Hematopoietic multipotent progenitor cell treated with erythropoietin and hydrocortisone succinate and interleukin-3 and kit ligand, for 6 days (in vitro differentiated cells): ENCODE data around the gene TNS4.

Experiments used
- DNase-seq: peaks from one replicate; pipeline ENCODE4 v3.0.0-alpha.2; 2015

TNS4 gene

GRCh38 chr17:40534371-40535189, 33.2 kb upstream of the TNS4 start:
- DNase-seq: no peak

DNA sequence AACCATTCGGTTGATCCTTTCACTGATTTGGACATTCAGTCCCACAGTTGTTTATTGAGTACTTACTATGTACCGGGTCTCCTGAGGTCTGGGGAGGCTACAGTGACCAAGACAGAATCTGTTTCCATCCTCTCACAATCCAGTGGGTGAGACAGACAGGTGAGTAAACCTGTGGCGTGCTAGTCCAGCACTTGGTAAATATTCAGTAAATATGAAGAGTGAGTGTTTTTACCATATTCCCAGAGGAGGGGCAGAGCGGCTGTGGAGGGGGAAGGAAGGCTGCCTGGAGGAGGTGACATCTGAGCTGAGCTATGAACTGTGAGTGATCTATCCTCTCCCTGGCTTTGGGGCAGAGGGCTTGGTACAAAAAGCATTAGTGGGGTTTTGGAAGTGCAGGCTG, 32.5 kb upstream of the TNS4 start:
- DNase-seq: no peak

GRCh38 chr17:40532520-40533253, 31.3 kb upstream of the TNS4 start:
- DNase-seq: no peak

GRCh38 chr17:40531051-40531991, 29.9 kb upstream of the TNS4 start:
- DNase-seq: no peak

DNA sequence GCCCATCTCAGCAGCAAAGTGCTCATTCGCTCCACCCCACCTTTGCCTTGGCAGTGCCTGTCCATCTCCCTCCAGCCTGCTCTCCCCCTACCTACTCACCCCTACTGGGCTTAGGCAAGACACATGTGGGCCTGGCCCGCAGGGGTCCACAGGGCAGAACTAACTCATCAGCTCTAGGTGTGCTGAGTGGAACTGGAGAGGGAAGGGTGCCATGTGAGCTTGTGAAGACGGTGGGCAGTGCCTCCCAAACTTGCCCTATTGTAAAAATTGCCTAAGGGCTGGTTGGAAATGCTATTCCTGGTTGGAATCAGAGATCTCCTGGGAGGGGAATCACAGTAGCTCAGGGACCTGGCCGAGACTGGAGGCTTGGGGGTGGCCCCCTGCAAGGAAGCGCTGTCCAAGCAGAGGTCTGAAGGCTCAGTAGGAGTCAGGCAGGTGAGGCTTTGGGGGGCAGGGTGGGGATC, 29.1 kb upstream of the TNS4 start:
- DNase-seq: no peak

- no peak for DNase-seq
Measured at GRCh38 chr17:40529991-40530390, 28.6 kb upstream of the TNS4 start.

- DNase-seq: no peak
Measured at GRCh38 chr17:40528692-40529417, 27.4 kb upstream of the TNS4 start.

- DNase-seq: no peak
Measured at GRCh38 chr17:40526668-40527067, 25.2 kb upstream of the TNS4 start.

DNA sequence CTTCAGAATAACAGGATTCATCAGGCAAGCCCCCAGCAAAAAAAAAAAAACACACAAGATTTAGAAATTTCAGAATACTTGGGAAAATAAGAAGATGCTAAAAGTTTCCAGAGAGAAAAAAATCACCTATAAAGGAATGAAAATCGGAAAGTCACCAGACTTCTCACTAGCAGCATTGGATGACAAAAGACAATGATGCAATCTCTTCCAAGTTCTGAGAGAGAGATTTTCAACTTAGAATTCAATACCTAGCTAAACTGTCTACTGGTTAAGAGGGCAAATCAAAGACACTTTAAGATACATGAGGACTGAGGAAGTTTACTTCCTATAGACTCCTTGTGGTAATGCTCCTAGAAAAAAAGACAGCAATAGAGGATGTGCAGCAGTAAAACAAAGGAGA, 23.9 kb upstream of the TNS4 start:
- no peak for DNase-seq

- no peak for DNase-seq
Measured at GRCh38 chr17:40524243-40524965, 23.0 kb upstream of the TNS4 start.

DNA sequence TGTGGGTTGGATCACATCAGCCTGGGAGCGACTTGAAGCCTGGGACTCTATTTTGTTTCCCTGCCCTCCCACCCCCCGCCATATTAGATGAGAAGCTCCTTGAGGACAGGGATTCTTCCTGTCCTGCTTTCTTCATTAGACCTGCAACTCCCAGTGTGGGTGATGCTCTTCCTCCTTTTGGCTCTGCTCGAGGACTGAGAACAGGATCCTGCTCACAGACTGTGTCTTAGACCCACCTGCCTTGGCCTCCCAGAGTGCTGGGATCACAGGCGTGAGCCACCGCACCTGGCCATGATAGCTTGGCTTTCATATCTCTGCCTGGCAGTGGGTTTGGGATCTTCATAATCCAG, 21.5 kb upstream of the TNS4 start:
- no peak for DNase-seq

GRCh38 chr17:40522250-40522960, 21.0 kb upstream of the TNS4 start:
- DNase-seq: no peak

GRCh38 chr17:40520991-40521453, 19.6 kb upstream of the TNS4 start:
- no peak for DNase-seq

DNA sequence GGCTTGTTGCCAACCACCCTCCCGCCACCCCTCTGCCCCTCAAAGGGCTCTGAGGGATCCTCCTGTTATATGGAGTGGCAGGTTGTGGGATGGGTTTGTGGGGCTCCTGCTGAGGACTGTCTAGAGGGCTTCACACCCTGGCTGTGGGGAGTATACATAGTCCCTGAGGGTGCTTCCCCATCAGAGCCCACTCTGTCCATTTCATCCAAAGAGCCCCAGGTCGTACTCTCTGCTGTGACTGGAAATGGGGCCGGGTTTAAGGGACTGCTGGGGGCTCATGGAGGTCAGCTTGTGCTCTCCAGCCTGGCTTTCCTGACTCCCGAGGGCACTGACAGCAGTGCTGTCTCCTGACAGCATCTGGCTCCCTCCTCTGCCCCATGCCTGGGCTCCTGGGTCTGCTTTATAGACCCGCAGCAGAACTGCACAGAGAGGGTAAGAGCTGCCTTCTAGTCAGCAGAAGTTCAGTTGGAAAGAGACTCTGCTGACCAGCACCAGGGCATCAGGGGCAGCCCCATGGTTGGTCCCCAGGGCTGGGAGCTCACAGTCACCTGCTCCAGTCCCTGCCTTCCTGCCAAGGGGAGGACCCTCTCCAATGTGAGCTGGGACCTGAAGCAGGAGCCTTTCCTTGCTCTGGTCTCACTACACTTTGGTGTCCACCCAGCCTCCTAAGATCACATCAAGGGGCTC, 17.8 kb upstream of the TNS4 start:
- DNase-seq: no peak

DNA sequence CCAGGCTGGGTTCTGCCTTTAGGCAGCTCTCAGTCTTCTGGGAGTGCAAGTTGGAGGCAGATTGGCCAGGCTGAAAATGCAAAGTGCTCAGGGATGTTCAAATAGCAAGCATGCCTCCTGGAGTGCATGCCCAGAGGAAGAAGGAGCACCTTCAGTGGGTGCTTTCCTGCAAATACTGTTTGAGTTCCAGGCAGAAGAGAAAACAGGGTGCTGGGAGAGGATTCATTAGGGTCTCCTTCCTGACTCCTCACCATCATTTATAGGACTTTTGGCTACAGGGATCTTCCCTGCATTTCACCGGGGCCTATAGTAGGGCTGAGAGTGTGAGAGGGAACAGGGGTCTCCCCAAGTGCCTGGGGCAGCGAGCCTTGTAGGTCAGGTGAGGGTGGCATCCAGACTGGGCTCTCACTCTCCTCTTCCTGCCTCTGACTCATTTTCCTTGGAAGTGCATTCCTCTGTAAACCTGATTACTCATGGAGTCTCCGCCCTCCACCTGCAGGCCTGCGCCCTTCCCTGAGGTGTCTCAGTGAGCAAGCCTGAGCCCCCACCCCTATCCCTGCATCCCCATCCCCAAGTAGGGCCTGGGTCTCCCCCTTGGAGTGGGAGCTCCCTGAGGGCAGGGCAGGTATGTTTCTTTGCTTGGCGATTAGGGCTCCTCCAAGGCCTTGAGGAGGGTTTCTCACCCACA, 17.1 kb upstream of the TNS4 start:
- no peak for DNase-seq

- DNase-seq: no peak
Measured at GRCh38 chr17:40517981-40518380, 16.6 kb upstream of the TNS4 start.

- no peak for DNase-seq
Measured at GRCh38 chr17:40517286-40517662, 15.9 kb upstream of the TNS4 start.

- DNase-seq: peak; percentile 91
Measured at GRCh38 chr17:40516581-40517285, 15.3 kb upstream of the TNS4 start.

- no peak for DNase-seq
Measured at GRCh38 chr17:40515491-40516041, 14.1 kb upstream of the TNS4 start.
